ENCODE results near the gene NAPB.

GRCh38 chr20:23448167-23448566 is 26.9 kb upstream of the NAPB start:
- no peak for TF ChIP-seq CTCF (IDR thresholded peaks at IDR 0.05)
- TF ChIP-seq ZFX (IDR thresholded peaks at IDR 0.05; ENCODE audit: borderline replicate concordance) = no peak

Measured in 22Rv1 (cell line).